K562 (cell line): ENCODE results near the gene PFKFB2. TPM values are rescaled to one million over a fixed set of nuclear protein-coding genes. Genes with fewer than 3 reads are reported as not detected.

Source experiments
- CHCHD3 ChIP-seq: fragments of 250-450 bp; sonication (Bioruptor Pico); IDR thresholded peaks from 2 replicates; pipeline ENCODE4 v2.1.2; 2022; ENCODE audit warnings: mild to moderate bottlenecking
- DPF2 ChIP-seq: fragments of 450-650 bp; IDR thresholded peaks from 2 replicates; pipeline ENCODE4 v1.6.1; 2016
- MCM5 ChIP-seq: fragments of 450-650 bp; IDR thresholded peaks from 2 replicates; pipeline ENCODE4 v1.6.1; 2016; ENCODE audit warnings: low read depth
- POLR2B ChIP-seq: fragments of 450-650 bp; IDR thresholded peaks from 2 replicates; pipeline ENCODE4 v1.6.1; 2018; ENCODE audit warnings: low read depth; ENCODE audit not compliant: partially characterized antibody
- RAD21 ChIP-seq, 2 experiments: fragments of 250-450 bp in 1 of 2; fragments of 450-650 bp in 1 of 2; sonication (Bioruptor Pico) in 1 of 2; formaldehyde crosslinking in 1 of 2; IDR thresholded peaks in 1 of 2; conservative IDR thresholded peaks in 1 of 2; 2 replicates each; pipeline versions ENCODE4 v1.4.0 to v1.8.0; 2020 to 2022; ENCODE audit warnings: mild to moderate bottlenecking in 2 of 2, moderate library complexity in 1 of 2
- ZNF311 ChIP-seq: fragments of 250-450 bp; sonication (Bioruptor Pico); IDR thresholded peaks from 2 replicates; pipeline ENCODE4 v1.4.0; 2020; ENCODE audit warnings: mild to moderate bottlenecking, moderate library complexity
- polyA plus RNA-seq, 8 experiments: library from polyadenylated mRNA; depleted of rRNA in 4 of 8; stranded (reverse) in 5 of 8; unstranded in 3 of 8; fragments of >200 nt; fragmentation: Nextera tagmentation in 2 of 8; fragmentation: Illumina TruSeq in 1 of 8; extraction: Ambion mirVana in 2 of 8; extraction: Trizol in 1 of 8; gene quantifications; 2 replicates each; pipeline versions ENCODE4 v1.2.1 to v1.2.3, GENCODE V29; 2011 to 2014; ENCODE audit warnings: inconsistent platforms in 1 of 8, missing spikeins in 1 of 8
- total RNA-seq, 7 experiments: library from RNA; depleted of rRNA in 6 of 7; stranded (reverse); fragments of >200 nt in 6 of 7; fragmentation: Illumina TruSeq in 2 of 7; extraction: Trizol in 2 of 7; gene quantifications; 2 replicates each; pipeline versions ENCODE4 v1.2.1 to v1.2.3, GENCODE V29; 2011 to 2021; ENCODE audit warnings: low replicate concordance in 1 of 7
- TF ChIP-seq, protein P1 (sequence below): fragments of 450-650 bp; IDR thresholded peaks from 2 replicates; pipeline ENCODE4 v1.6.1; 2016; ENCODE audit warnings: low read depth
- TF ChIP-seq, protein P2 (sequence below): sonication (generic); formaldehyde crosslinking; IDR thresholded peaks from 2 replicates; pipeline ENCODE4 v1.8.1; 2022; ENCODE audit warnings: missing genetic modification reagents
- TF ChIP-seq, protein P3 (sequence below): fragments of 250-450 bp; sonication (Bioruptor Pico); IDR thresholded peaks from 2 replicates; pipeline ENCODE4 v1.5.0; 2020; ENCODE audit warnings: mild to moderate bottlenecking, borderline replicate concordance
- TF ChIP-seq, protein P4 (sequence below), 3 experiments: fragments of 200-800 bp in 1 of 3; sonication (Bioruptor generic) in 1 of 3; sonication (generic) in 1 of 3; formaldehyde crosslinking in 1 of 3; IDR thresholded peaks; 2 replicates each; pipeline versions ENCODE4 v1.6.1 to v1.8.0; 2016 to 2022; ENCODE audit warnings: mild to moderate bottlenecking in 2 of 3, missing compliant biosample characterization in 2 of 3, missing genetic modification characterization in 2 of 3, missing genetic modification reagents in 1 of 3
- TF ChIP-seq, protein P5 (sequence below): fragments of 450-650 bp; formaldehyde crosslinking; conservative IDR thresholded peaks from 2 replicates; pipeline ENCODE4 v1.4.0; 2022; ENCODE audit warnings: mild to moderate bottlenecking, missing genetic modification characterization

The PFKFB2 gene
- total and polyA plus RNA-seq, 9 of the 15 experiments (the other 6 are each of a cell fraction or from before 2014, with no cell fraction given): 6.9 to 26.0 (median 16.4) TPM

DNA sequence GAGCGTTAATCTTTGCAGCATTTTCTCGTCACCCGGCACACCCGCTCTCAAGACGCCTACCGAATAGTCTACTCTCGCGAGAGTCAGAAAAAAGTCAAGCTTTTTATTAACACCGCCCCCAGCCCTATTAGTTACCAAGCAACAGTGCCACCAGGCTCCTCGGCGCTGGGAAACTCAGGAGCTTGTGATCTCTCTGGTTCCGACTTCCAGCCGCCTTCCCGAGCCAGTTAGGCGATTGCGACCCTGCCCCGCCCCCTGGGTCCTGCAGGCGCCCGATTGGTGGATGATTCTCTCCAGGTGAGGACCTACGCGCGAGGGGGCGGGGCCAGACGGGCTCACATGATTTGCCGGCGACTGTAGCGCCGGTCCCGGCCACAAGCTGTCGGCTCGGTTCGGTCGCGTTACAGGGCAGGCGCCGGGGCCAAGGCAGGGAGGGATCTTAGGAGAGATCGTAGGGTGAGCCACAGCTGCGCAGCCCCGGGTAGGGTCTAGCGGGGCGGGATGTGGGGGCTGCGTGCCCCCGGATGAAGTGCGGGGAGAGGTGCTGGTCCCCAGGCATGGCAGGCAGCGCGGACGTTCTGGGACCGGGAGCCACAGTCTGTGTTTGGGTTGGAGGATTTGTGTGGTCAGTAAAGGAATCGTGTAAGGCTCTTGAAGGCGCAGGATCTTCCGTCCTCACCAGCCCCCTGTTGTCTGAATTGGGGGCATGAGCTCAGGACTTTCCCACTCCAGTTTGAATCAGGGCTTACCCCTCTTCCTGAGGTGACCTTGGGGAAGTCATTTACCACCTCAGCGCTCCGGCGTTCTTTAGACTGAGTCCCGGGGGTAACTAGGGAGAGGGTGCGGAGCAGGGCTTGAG lies at the start of gene PFKFB2 (continued):
- TF ChIP-seq, protein P1, sequence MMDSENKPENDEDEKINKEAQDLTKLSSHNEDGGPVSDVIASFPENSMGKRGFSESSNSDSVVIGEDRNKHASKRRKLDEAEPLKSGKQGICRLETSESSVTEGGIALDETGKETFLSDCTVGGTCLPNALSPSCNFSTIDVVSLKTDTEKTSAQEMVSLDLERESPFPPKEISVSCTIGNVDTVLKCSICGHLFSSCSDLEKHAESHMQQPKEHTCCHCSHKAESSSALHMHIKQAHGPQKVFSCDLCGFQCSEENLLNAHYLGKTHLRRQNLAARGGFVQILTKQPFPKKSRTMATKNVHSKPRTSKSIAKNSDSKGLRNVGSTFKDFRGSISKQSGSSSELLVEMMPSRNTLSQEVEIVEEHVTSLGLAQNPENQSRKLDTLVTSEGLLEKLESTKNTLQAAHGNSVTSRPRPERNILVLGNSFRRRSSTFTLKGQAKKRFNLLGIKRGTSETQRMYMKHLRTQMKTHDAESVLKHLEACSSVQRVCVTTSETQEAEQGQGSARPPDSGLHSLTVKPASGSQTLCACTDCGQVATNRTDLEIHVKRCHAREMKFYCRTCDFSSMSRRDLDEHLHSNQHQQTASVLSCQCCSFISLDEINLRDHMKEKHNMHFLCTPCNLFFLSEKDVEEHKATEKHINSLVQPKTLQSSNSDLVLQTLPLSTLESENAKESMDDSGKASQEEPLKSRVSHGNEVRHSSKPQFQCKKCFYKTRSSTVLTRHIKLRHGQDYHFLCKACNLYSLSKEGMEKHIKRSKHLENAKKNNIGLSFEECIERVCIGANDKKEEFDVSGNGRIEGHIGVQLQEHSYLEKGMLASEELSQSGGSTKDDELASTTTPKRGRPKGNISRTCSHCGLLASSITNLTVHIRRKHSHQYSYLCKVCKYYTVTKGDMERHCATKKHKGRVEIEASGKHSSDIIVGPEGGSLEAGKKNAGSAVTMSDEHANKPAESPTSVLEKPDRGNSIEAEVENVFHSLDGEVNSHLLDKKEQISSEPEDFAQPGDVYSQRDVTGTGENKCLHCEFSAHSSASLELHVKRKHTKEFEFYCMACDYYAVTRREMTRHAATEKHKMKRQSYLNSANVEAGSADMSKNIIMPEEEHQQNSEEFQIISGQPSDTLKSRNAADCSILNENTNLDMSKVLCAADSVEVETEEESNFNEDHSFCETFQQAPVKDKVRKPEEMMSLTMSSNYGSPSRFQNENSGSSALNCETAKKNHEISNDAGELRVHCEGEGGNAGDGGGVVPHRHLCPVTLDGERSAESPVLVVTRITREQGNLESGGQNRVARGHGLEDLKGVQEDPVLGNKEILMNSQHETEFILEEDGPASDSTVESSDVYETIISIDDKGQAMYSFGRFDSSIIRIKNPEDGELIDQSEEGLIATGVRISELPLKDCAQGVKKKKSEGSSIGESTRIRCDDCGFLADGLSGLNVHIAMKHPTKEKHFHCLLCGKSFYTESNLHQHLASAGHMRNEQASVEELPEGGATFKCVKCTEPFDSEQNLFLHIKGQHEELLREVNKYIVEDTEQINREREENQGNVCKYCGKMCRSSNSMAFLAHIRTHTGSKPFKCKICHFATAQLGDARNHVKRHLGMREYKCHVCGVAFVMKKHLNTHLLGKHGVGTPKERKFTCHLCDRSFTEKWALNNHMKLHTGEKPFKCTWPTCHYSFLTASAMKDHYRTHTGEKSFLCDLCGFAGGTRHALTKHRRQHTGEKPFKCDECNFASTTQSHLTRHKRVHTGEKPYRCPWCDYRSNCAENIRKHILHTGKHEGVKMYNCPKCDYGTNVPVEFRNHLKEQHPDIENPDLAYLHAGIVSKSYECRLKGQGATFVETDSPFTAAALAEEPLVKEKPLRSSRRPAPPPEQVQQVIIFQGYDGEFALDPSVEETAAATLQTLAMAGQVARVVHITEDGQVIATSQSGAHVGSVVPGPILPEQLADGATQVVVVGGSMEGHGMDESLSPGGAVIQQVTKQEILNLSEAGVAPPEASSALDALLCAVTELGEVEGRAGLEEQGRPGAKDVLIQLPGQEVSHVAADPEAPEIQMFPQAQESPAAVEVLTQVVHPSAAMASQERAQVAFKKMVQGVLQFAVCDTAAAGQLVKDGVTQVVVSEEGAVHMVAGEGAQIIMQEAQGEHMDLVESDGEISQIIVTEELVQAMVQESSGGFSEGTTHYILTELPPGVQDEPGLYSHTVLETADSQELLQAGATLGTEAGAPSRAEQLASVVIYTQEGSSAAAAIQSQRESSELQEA: no peak
- 0 out of 4 replicates have a peak, but pooled peaks of 1 of the 2 experiments have one; percentile 7 for TF ChIP-seq RAD21 (CRISPR knock-in tag; conservative IDR thresholded peaks at IDR 0.05 in 1 of 2, IDR thresholded peaks at IDR 0.05 in 1 of 2)
- TF ChIP-seq, protein P2, sequence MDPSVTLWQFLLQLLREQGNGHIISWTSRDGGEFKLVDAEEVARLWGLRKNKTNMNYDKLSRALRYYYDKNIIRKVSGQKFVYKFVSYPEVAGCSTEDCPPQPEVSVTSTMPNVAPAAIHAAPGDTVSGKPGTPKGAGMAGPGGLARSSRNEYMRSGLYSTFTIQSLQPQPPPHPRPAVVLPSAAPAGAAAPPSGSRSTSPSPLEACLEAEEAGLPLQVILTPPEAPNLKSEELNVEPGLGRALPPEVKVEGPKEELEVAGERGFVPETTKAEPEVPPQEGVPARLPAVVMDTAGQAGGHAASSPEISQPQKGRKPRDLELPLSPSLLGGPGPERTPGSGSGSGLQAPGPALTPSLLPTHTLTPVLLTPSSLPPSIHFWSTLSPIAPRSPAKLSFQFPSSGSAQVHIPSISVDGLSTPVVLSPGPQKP (CRISPR knock-in tag): no peak
- TF ChIP-seq POLR2B: peak; percentile 89
- TF ChIP-seq, protein P3, sequence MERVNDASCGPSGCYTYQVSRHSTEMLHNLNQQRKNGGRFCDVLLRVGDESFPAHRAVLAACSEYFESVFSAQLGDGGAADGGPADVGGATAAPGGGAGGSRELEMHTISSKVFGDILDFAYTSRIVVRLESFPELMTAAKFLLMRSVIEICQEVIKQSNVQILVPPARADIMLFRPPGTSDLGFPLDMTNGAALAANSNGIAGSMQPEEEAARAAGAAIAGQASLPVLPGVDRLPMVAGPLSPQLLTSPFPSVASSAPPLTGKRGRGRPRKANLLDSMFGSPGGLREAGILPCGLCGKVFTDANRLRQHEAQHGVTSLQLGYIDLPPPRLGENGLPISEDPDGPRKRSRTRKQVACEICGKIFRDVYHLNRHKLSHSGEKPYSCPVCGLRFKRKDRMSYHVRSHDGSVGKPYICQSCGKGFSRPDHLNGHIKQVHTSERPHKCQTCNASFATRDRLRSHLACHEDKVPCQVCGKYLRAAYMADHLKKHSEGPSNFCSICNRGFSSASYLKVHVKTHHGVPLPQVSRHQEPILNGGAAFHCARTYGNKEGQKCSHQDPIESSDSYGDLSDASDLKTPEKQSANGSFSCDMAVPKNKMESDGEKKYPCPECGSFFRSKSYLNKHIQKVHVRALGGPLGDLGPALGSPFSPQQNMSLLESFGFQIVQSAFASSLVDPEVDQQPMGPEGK (CRISPR knock-in tag): no peak
- TF ChIP-seq, protein P4, sequence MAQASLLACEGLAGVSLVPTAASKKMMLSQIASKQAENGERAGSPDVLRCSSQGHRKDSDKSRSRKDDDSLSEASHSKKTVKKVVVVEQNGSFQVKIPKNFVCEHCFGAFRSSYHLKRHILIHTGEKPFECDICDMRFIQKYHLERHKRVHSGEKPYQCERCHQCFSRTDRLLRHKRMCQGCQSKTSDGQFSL (CRISPR knock-in tag; IDR thresholded peaks at IDR 0.05): no peak; the same call in 1 of the 2 replicates
- TF ChIP-seq, protein P4 (tag; IDR thresholded peaks at IDR 0.05): no peak
- TF ChIP-seq, protein P5, sequence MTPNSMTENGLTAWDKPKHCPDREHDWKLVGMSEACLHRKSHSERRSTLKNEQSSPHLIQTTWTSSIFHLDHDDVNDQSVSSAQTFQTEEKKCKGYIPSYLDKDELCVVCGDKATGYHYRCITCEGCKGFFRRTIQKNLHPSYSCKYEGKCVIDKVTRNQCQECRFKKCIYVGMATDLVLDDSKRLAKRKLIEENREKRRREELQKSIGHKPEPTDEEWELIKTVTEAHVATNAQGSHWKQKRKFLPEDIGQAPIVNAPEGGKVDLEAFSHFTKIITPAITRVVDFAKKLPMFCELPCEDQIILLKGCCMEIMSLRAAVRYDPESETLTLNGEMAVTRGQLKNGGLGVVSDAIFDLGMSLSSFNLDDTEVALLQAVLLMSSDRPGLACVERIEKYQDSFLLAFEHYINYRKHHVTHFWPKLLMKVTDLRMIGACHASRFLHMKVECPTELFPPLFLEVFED (CRISPR knock-in tag): 0 out of 2 replicates have a peak, but pooled peaks have one; percentile 67
- TF ChIP-seq MCM5: no peak
- no peak for TF ChIP-seq ZNF311 (CRISPR knock-in tag)
- TF ChIP-seq CHCHD3: no peak
- no peak for TF ChIP-seq DPF2
